ENCODE data around the gene SLC6A11. TPM values are rescaled to one million over a fixed set of nuclear protein-coding genes. Genes with fewer than 3 reads are reported as not detected.

Gene SLC6A11
- total RNA-seq, 1 donor from 2014 or later: not detected

- intact Hi-C loops (cut with micrococcal nuclease): no loop called here
Observed at GRCh38 chr3:10788451-10788850, 27.6 kb upstream of the SLC6A11 start.

- intact Hi-C loops (cut with micrococcal nuclease): no loop called here
Observed at GRCh38 chr3:10790713-10791112, 25.3 kb upstream of the SLC6A11 start.

GRCh38 chr3:10792208-10792607 is 23.8 kb upstream of the SLC6A11 start:
- intact Hi-C loops (cut with micrococcal nuclease): no loop called here

GRCh38 chr3:10798600-10799367 is 17.2 kb upstream of the SLC6A11 start:
- intact Hi-C loops (cut with micrococcal nuclease): no loop called here

GRCh38 chr3:10804183-10804648 is 11.8 kb upstream of the SLC6A11 start:
- intact Hi-C loops (cut with micrococcal nuclease): no loop called here

- intact Hi-C loops (cut with micrococcal nuclease): no loop called here
Observed at GRCh38 chr3:10806006-10806405, 10.0 kb upstream of the SLC6A11 start.

GRCh38 chr3:10808130-10808735 is 7.8 kb upstream of the SLC6A11 start:
- intact Hi-C loops (cut with micrococcal nuclease): no loop called here

GRCh38 chr3:10808974-10809373 is 7.1 kb upstream of the SLC6A11 start:
- intact Hi-C loops (cut with micrococcal nuclease): no loop called here

GRCh38 chr3:10810376-10810775 is 5.7 kb upstream of the SLC6A11 start:
- intact Hi-C loops (cut with micrococcal nuclease): no loop called here

GRCh38 chr3:10813425-10813824 is 2.6 kb upstream of the SLC6A11 start:
- intact Hi-C loops (cut with micrococcal nuclease): no loop called here

GRCh38 chr3:10814623-10815022 is 1.4 kb upstream of the SLC6A11 start:
- intact Hi-C loops (cut with micrococcal nuclease): no loop called here

- intact Hi-C loops (cut with micrococcal nuclease): no loop called here
Observed at GRCh38 chr3:10815487-10815886, 541 bp upstream of the SLC6A11 start.

- intact Hi-C loops (cut with micrococcal nuclease): no loop called here
Observed at GRCh38 chr3:10816863-10817253, 830 bp downstream of the SLC6A11 start.

GRCh38 chr3:10817506-10817905 is 1.5 kb downstream of the SLC6A11 start:
- intact Hi-C loops (cut with micrococcal nuclease): no loop called here

- intact Hi-C loops (cut with micrococcal nuclease): no loop called here
Observed at GRCh38 chr3:10822055-10822454, 6.0 kb downstream of the SLC6A11 start.

- intact Hi-C loops (cut with micrococcal nuclease): no loop called here
Observed at GRCh38 chr3:10822708-10823515, 6.9 kb downstream of the SLC6A11 start.

GRCh38 chr3:10823516-10823818 is 7.4 kb downstream of the SLC6A11 start:
- intact Hi-C loops (cut with micrococcal nuclease): no loop called here

- intact Hi-C loops (cut with micrococcal nuclease): no loop called here
Observed at GRCh38 chr3:10824468-10824867, 8.4 kb downstream of the SLC6A11 start.

- intact Hi-C loops (cut with micrococcal nuclease): no loop called here
Observed at GRCh38 chr3:10833855-10834414, 17.9 kb downstream of the SLC6A11 start.

GRCh38 chr3:10834951-10835350 is 18.9 kb downstream of the SLC6A11 start:
- intact Hi-C loops (cut with micrococcal nuclease): no loop called here

GRCh38 chr3:10835406-10835805 is 19.4 kb downstream of the SLC6A11 start:
- intact Hi-C loops (cut with micrococcal nuclease): no loop called here

GRCh38 chr3:10836676-10837075 is 20.6 kb downstream of the SLC6A11 start:
- intact Hi-C loops (cut with micrococcal nuclease): no loop called here
